Measurements from ENCODE around the gene CDKAL1.

CDKAL1 gene

GRCh38 chr6:21158149-21158548 lies 623.9 kb downstream of the CDKAL1 start:
- no peak for DNase-seq

- no peak for DNase-seq
Observed at GRCh38 chr6:21158873-21159272, 624.6 kb downstream of the CDKAL1 start.

- DNase-seq, result no peak
Observed at GRCh38 chr6:21159465-21159864, 625.2 kb downstream of the CDKAL1 start.

GRCh38 chr6:21161707-21162106 lies 627.5 kb downstream of the CDKAL1 start:
- DNase-seq, result no peak

- DNase-seq, result no peak
Observed at GRCh38 chr6:21163110-21163837, 629.0 kb downstream of the CDKAL1 start.

- no peak for DNase-seq
Observed at GRCh38 chr6:21163838-21164180, 629.6 kb downstream of the CDKAL1 start.

- no peak for DNase-seq
Observed at GRCh38 chr6:21164768-21165326, 630.6 kb downstream of the CDKAL1 start.

- DNase-seq, result no peak
Observed at GRCh38 chr6:21166754-21167153, 632.5 kb downstream of the CDKAL1 start.

GRCh38 chr6:21167790-21168189 lies 633.5 kb downstream of the CDKAL1 start:
- no peak for DNase-seq

GRCh38 chr6:21171801-21172200 lies 637.5 kb downstream of the CDKAL1 start:
- no peak for DNase-seq

- no peak for DNase-seq
Observed at GRCh38 chr6:21173031-21173430, 638.8 kb downstream of the CDKAL1 start.

- DNase-seq, result no peak
Observed at GRCh38 chr6:21173678-21174077, 639.4 kb downstream of the CDKAL1 start.

GRCh38 chr6:21176197-21176596 lies 641.9 kb downstream of the CDKAL1 start:
- DNase-seq, result no peak

GRCh38 chr6:21180155-21180554 lies 645.9 kb downstream of the CDKAL1 start:
- no peak for DNase-seq

GRCh38 chr6:21180800-21181337 lies 646.6 kb downstream of the CDKAL1 start:
- no peak for DNase-seq

GRCh38 chr6:21181866-21182265 lies 647.6 kb downstream of the CDKAL1 start:
- no peak for DNase-seq

- DNase-seq, result no peak
Observed at GRCh38 chr6:21182589-21182988, 648.3 kb downstream of the CDKAL1 start.

GRCh38 chr6:21185861-21186478 lies 651.7 kb downstream of the CDKAL1 start:
- DNase-seq, result no peak

GRCh38 chr6:21186479-21187055 lies 652.3 kb downstream of the CDKAL1 start:
- DNase-seq, result no peak

GRCh38 chr6:21187485-21187884 lies 653.2 kb downstream of the CDKAL1 start:
- DNase-seq, result no peak

- DNase-seq, result no peak
Observed at GRCh38 chr6:21188505-21189223, 654.4 kb downstream of the CDKAL1 start.

GRCh38 chr6:21189759-21190158 lies 655.5 kb downstream of the CDKAL1 start:
- no peak for DNase-seq

GRCh38 chr6:21190701-21191100 lies 656.4 kb downstream of the CDKAL1 start:
- no peak for DNase-seq
